Uterus (tissue), 2 donors: ENCODE data around the gene NFIA.

Experiments used
- CTCF ChIP-seq, 4 experiments: fragments of 200-600 bp in 2 of 4; fragments of 450-650 bp in 2 of 4; sonication (generic) in 2 of 4; IDR thresholded peaks; one replicate each; pipeline ENCODE4 v1.5.1; 2016 to 2019; ENCODE audit warnings: antibody characterized with exemption in 4 of 4, mild to moderate bottlenecking in 2 of 4, moderate library complexity in 1 of 4
- POLR2A ChIP-seq, 2 donors: fragments of 450-650 bp; IDR thresholded peaks; one replicate each; pipeline ENCODE4 v1.6.1; 2016; ENCODE audit warnings: antibody characterized with exemption in 2 of 2, mild to moderate bottlenecking in 1 of 2, moderate library complexity in 1 of 2

GRCh38 chr1:61111084-61112004, 29.0 kb downstream of the NFIA start:
- TF ChIP-seq CTCF (IDR thresholded peaks at IDR 0.05) (no peak), POLR2A (IDR thresholded peaks at IDR 0.05) (no peak)
